Stomach (tissue), 4 donors: ENCODE data around the gene TUBG2.

Experiments used
- EP300 ChIP-seq: sonication (generic); formaldehyde crosslinking; IDR thresholded peaks from one replicate; pipeline ENCODE4 v1.6.1; 2017; ENCODE audit warnings: antibody characterized with exemption
- POLR2AphosphoS5 ChIP-seq, 3 donors: sonication (generic); formaldehyde crosslinking; IDR thresholded peaks; one replicate each; pipeline ENCODE4 v1.6.1; 2016; ENCODE audit warnings: antibody characterized with exemption in 3 of 3
- TF ChIP-seq, protein P1 (sequence below), 7 experiments: fragments of 450-650 bp in 4 of 7; fragments of 200-600 bp in 3 of 7; sonication (generic) in 3 of 7; IDR thresholded peaks; one replicate each; pipeline ENCODE4 v1.5.1; 2016 to 2019; ENCODE audit warnings: antibody characterized with exemption in 7 of 7, control low read depth in 2 of 7, mild to moderate bottlenecking in 1 of 7

GRCh38 chr17:42699415-42699740, 40.3 kb downstream of the TUBG2 start:
- TF ChIP-seq POLR2AphosphoS5 (IDR thresholded peaks at IDR 0.05) (no peak), EP300 (no peak)
- TF ChIP-seq, protein P1, sequence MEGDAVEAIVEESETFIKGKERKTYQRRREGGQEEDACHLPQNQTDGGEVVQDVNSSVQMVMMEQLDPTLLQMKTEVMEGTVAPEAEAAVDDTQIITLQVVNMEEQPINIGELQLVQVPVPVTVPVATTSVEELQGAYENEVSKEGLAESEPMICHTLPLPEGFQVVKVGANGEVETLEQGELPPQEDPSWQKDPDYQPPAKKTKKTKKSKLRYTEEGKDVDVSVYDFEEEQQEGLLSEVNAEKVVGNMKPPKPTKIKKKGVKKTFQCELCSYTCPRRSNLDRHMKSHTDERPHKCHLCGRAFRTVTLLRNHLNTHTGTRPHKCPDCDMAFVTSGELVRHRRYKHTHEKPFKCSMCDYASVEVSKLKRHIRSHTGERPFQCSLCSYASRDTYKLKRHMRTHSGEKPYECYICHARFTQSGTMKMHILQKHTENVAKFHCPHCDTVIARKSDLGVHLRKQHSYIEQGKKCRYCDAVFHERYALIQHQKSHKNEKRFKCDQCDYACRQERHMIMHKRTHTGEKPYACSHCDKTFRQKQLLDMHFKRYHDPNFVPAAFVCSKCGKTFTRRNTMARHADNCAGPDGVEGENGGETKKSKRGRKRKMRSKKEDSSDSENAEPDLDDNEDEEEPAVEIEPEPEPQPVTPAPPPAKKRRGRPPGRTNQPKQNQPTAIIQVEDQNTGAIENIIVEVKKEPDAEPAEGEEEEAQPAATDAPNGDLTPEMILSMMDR (IDR thresholded peaks at IDR 0.05): no peak
